ENCODE measurements around the gene NDUFAF3.
A peak's percentile ranks its signal among the peaks of the same experiment; 100 is the strongest.

Gene NDUFAF3

GRCh38 chr3:49021813-49022687, at the start of gene NDUFAF3:
Gene NDUFAF3 (plus strand): TSS chr3:49022121. CDS start chr3:49022145, 24 bp downstream.
- peak; percentile 91 for DNase-seq (ENCODE audit: low spot score)
- peak; percentile 99 for TF ChIP-seq CTCF (IDR thresholded peaks at IDR 0.05; ENCODE audit: borderline replicate concordance, control extremely low read depth, extremely low read depth, insufficient read depth, missing control alignments)
- in situ Hi-C loops (cut with MboI; ENCODE audit: low sequenced_read_pairs, unreplicated experiment) = no loop called here

- no peak for DNase-seq (ENCODE audit: low spot score)
- no peak for TF ChIP-seq CTCF (IDR thresholded peaks at IDR 0.05; ENCODE audit: borderline replicate concordance, control extremely low read depth, extremely low read depth, insufficient read depth, missing control alignments)
- in situ Hi-C loops (cut with MboI; ENCODE audit: low sequenced_read_pairs, unreplicated experiment) = no loop called here
Observed at GRCh38 chr3:48974076-48974864, 47.7 kb upstream of the NDUFAF3 start.

GRCh38 chr3:48979451-48979850, 42.5 kb upstream of the NDUFAF3 start:
- in situ Hi-C loops (cut with MboI; ENCODE audit: low sequenced_read_pairs, unreplicated experiment) = no loop called here
- no peak for DNase-seq (ENCODE audit: low spot score)
- no peak for TF ChIP-seq CTCF (IDR thresholded peaks at IDR 0.05; ENCODE audit: borderline replicate concordance, control extremely low read depth, extremely low read depth, insufficient read depth, missing control alignments)

- no peak for TF ChIP-seq CTCF (IDR thresholded peaks at IDR 0.05; ENCODE audit: borderline replicate concordance, control extremely low read depth, extremely low read depth, insufficient read depth, missing control alignments)
- in situ Hi-C loops (cut with MboI; ENCODE audit: low sequenced_read_pairs, unreplicated experiment) = no loop called here
- no peak for DNase-seq (ENCODE audit: low spot score)
Observed at GRCh38 chr3:48980295-48980694, 41.6 kb upstream of the NDUFAF3 start.

GRCh38 chr3:48982016-48982415, 39.9 kb upstream of the NDUFAF3 start:
- no peak for DNase-seq (ENCODE audit: low spot score)
- TF ChIP-seq CTCF (IDR thresholded peaks at IDR 0.05; ENCODE audit: borderline replicate concordance, control extremely low read depth, extremely low read depth, insufficient read depth, missing control alignments) = no peak
- in situ Hi-C loops (cut with MboI; ENCODE audit: low sequenced_read_pairs, unreplicated experiment) = no loop called here

- no peak for TF ChIP-seq CTCF (IDR thresholded peaks at IDR 0.05; ENCODE audit: borderline replicate concordance, control extremely low read depth, extremely low read depth, insufficient read depth, missing control alignments)
- no peak for DNase-seq (ENCODE audit: low spot score)
- in situ Hi-C loops (cut with MboI; ENCODE audit: low sequenced_read_pairs, unreplicated experiment) = no loop called here
Observed at GRCh38 chr3:48982686-48983085, 39.2 kb upstream of the NDUFAF3 start.
